Neuronal stem cell (in vitro differentiated cells): ENCODE results near the gene ADPRHL1.

Experiments
- DNase-seq: peaks from one replicate; pipeline ENCODE4 v3.0.0-alpha.2; 2013; ENCODE audit warnings: low spot score
- H2AFZ ChIP-seq: one replicate; pipeline ENCODE4 v1.6.1; 2013; ENCODE audit warnings: mild to moderate bottlenecking, low read length, inconsistent platforms
- H2AK5ac ChIP-seq: 2 replicates; pipeline ENCODE4 v1.6.1; 2013; ENCODE audit warnings: low read depth, mild to moderate bottlenecking, inconsistent platforms, low read length, moderate library complexity, mixed read lengths
- H2BK120ac ChIP-seq: 2 replicates; pipeline ENCODE4 v1.6.1; 2013; ENCODE audit warnings: low read depth, mild to moderate bottlenecking, inconsistent platforms, low read length, moderate library complexity, mixed read lengths
- H2BK12ac ChIP-seq: one replicate; pipeline ENCODE4 v1.6.1; 2013; ENCODE audit warnings: low read length, inconsistent platforms
- H2BK15ac ChIP-seq: 2 replicates; pipeline ENCODE4 v1.6.1; 2013; ENCODE audit warnings: mild to moderate bottlenecking, low read length, inconsistent platforms, mixed read lengths
- H2BK5ac ChIP-seq: one replicate; pipeline ENCODE4 v1.6.1; 2013; ENCODE audit warnings: inconsistent platforms, mild to moderate bottlenecking, low read length, moderate library complexity
- H3K14ac ChIP-seq: one replicate; pipeline ENCODE4 v1.6.1; 2013; ENCODE audit warnings: low read length, inconsistent platforms
- H3K18ac ChIP-seq: 2 replicates; pipeline ENCODE4 v1.6.1; 2013; ENCODE audit warnings: low read length, inconsistent platforms
- H3K23ac ChIP-seq: 2 replicates; pipeline ENCODE4 v1.6.1; 2013; ENCODE audit warnings: low read depth, mild to moderate bottlenecking, mixed read lengths, low read length, inconsistent platforms; ENCODE audit not compliant: poor library complexity
- H3K27ac ChIP-seq: replicated peaks from 3 replicates; pipeline ENCODE4 v1.5.1; 2013; ENCODE audit warnings: low read length, inconsistent platforms
- H3K27me3 ChIP-seq, 3 experiments: 2 replicates each; pipeline ENCODE4 v1.6.1; 2013; ENCODE audit warnings: low read length in 3 of 3, mild to moderate bottlenecking in 2 of 3, inconsistent platforms in 1 of 3, low read depth in 1 of 3, mixed read lengths in 1 of 3, moderate library complexity in 1 of 3; ENCODE audit not compliant: control insufficient read depth in 3 of 3, insufficient read depth in 3 of 3
- H3K36me3 ChIP-seq, 2 donors: replicated peaks in 1 of 2; 2 replicates each; pipeline ENCODE4 v1.6.1; 2013; ENCODE audit warnings: low read length in 2 of 2; ENCODE audit not compliant: control insufficient read depth in 2 of 2, insufficient read depth in 2 of 2
- H3K4ac ChIP-seq: 2 replicates; pipeline ENCODE4 v1.6.1; 2013; ENCODE audit warnings: inconsistent platforms, mild to moderate bottlenecking, low read length, moderate library complexity
- H3K4me1 ChIP-seq, 2 donors: 1 replicate in 1 of 2; 2 replicates in 1 of 2; pipeline ENCODE4 v1.6.1; 2013; ENCODE audit warnings: low read length in 2 of 2, low read depth in 1 of 2; ENCODE audit not compliant: control insufficient read depth in 2 of 2, insufficient read depth in 1 of 2
- H3K4me2 ChIP-seq: one replicate; pipeline ENCODE4 v1.6.1; 2013; ENCODE audit warnings: mild to moderate bottlenecking, low read length, inconsistent platforms; ENCODE audit not compliant: insufficient read depth, poor library complexity, severe bottlenecking
- H3K4me3 ChIP-seq, 2 donors: 2 replicates each; pipeline ENCODE4 v1.5.1; 2013; ENCODE audit warnings: low read length in 2 of 2, mild to moderate bottlenecking in 2 of 2, inconsistent platforms in 1 of 2, moderate library complexity in 1 of 2
- H3K79me1 ChIP-seq: one replicate; pipeline ENCODE4 v1.6.1; 2013; ENCODE audit warnings: low read depth, mild to moderate bottlenecking, inconsistent platforms, low read length, moderate library complexity
- H3K9ac ChIP-seq: one replicate; pipeline ENCODE4 v1.6.1; 2013; ENCODE audit warnings: mild to moderate bottlenecking, low read depth, low read length, inconsistent platforms; ENCODE audit not compliant: poor library complexity
- H3K9me3 ChIP-seq, 2 donors: replicated peaks in 1 of 2; 2 replicates each; pipeline versions ENCODE3 to v1.6.1; 2013; ENCODE audit warnings: low read length in 2 of 2, mild to moderate bottlenecking in 2 of 2, inconsistent platforms in 1 of 2, low read depth in 1 of 2, mixed read lengths in 1 of 2, moderate library complexity in 1 of 2; ENCODE audit not compliant: control insufficient read depth in 2 of 2, insufficient read depth in 1 of 2
- H4K8ac ChIP-seq: one replicate; pipeline ENCODE4 v1.6.1; 2013; ENCODE audit warnings: low read depth, mild to moderate bottlenecking, inconsistent platforms, low read length, moderate library complexity
- H4K91ac ChIP-seq: one replicate; pipeline ENCODE4 v1.6.1; 2013; ENCODE audit warnings: low read length, low read depth, mild to moderate bottlenecking, inconsistent platforms; ENCODE audit not compliant: poor library complexity
- WGBS, 2 donors: extraction: QIAGEN DNeasy Blood & Tissue Kit; methylation state at CpG; one replicate each; pipeline ENCODE4 v1.1.7; 2013; ENCODE audit warnings: missing lambda C conversion rate in 2 of 2, mixed read lengths in 1 of 2; ENCODE audit not compliant: insufficient read length in 2 of 2, insufficient replicate concordance in 1 of 2; ENCODE audit errors: extremely low coverage in 2 of 2; 5-methylcytosine and 5-hydroxymethylcytosine counted together

ADPRHL1 gene

GRCh38 chr13:113456116-113456702 is 2.9 kb upstream of the ADPRHL1 start:
- Histone ChIP-seq H3K4me1 (peaks cover 6 to 7% of the 10 kb centered on the region in 2 donors), H3K79me1 (no peaks in the 10 kb centered on the region), H4K91ac (no peak overlapping the region), H3K36me3 (peaks cover 42 to 90% of the 10 kb centered on the region in 2 donors), H2AFZ (no peak overlapping the region), H3K4me2 (no peak overlapping the region), H3K18ac (no peak overlapping the region), H2BK120ac (no peak overlapping the region), H3K9me3 (peaks cover 0 to 2% of the 10 kb centered on the region in 2 donors), H3K23ac (no peak overlapping the region), H3K27ac (no peak overlapping the region), H3K4me3 (peak overlapping the region in 1 of 2 donors; percentile 4), H2BK5ac (no peak overlapping the region), H2BK12ac (no peak overlapping the region), H3K27me3 (no peaks in the 10 kb centered on the region), H2AK5ac (no peak overlapping the region), H3K14ac (no peak overlapping the region), H3K9ac (peak overlapping the region; percentile 53), H2BK15ac (no peak overlapping the region), H4K8ac (no peak overlapping the region), H3K4ac (no peak overlapping the region)
- WGBS, 2 donors: no CpG with 5 or more reads among the region's 16 CpGs
- no peak for DNase-seq

DNA sequence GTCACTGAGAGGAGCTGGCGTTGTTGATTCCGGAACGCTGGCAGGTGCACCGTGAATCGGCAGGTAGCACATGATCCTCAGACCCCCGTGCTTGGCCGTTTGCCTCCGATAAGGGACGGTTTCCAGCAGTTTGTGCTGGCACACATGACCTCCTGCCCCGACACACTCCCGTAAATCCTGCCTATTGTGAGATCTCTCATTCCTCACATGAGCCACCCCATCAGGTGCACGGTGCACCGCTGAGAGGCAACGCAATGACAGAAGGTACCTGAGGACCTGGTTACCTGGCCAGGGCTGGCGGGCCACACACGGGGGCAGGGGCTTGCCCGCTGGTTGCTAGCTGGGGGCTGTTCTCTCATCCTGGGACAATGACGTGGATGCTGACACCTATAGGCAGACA is 2.1 kb upstream of the ADPRHL1 start:
- Histone ChIP-seq H4K91ac (no peak overlapping the region), H3K9me3 (peaks cover 0 to 2% of the 10 kb centered on the region in 2 donors), H2BK12ac (no peak overlapping the region), H3K18ac (no peak overlapping the region), H3K4me2 (no peak overlapping the region), H2AFZ (no peak overlapping the region), H3K27me3 (no peaks in the 10 kb centered on the region), H3K36me3 (peaks cover 38 to 82% of the 10 kb centered on the region in 2 donors), H3K79me1 (no peaks in the 10 kb centered on the region), H3K23ac (no peak overlapping the region), H3K4me3 (no peak overlapping the region), H3K4me1 (peaks cover 6 to 7% of the 10 kb centered on the region in 2 donors), H3K27ac (no peak overlapping the region), H2BK120ac (no peak overlapping the region), H3K9ac (no peak overlapping the region), H3K14ac (no peak overlapping the region), H2BK15ac (no peak overlapping the region), H2BK5ac (no peak overlapping the region), H4K8ac (no peak overlapping the region), H3K4ac (no peak overlapping the region), H2AK5ac (no peak overlapping the region)
- DNase-seq: no peak
- no CpG with 5 or more reads among the region's 18 CpGs for WGBS, 2 donors

DNA sequence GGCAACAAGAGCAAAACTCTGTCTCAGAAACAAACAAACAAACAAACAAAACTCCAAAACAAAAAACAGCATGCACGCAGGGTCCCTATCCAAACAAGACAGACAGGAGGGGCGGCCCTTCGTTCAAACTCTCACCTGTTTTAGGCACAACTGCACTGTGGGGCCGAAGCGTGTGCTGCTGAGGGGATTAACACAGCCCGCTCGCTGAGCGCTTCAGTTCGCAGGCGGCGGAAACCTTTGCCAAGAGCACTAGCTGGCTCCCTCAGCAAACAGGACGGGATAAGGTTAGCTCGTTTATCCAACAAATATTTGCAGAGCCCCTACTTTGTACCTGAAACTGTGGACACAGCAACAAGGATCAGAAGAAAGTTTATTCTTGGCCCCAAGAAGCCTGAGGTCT is 1.6 kb upstream of the ADPRHL1 start:
- Histone ChIP-seq H3K4ac (no peak overlapping the region), H3K14ac (no peak overlapping the region), H3K9ac (no peak overlapping the region), H3K79me1 (no peaks in the 10 kb centered on the region), H3K9me3 (peaks cover 0 to 2% of the 10 kb centered on the region in 2 donors), H3K23ac (no peak overlapping the region), H3K27ac (no peak overlapping the region), H2BK15ac (no peak overlapping the region), H3K36me3 (peaks cover 34 to 77% of the 10 kb centered on the region in 2 donors), H4K91ac (no peak overlapping the region), H2BK5ac (no peak overlapping the region), H3K4me2 (no peak overlapping the region), H4K8ac (no peak overlapping the region), H3K27me3 (no peaks in the 10 kb centered on the region), H2BK12ac (no peak overlapping the region), H2BK120ac (no peak overlapping the region), H2AK5ac (no peak overlapping the region), H3K4me3 (no peak overlapping the region), H2AFZ (no peak overlapping the region), H3K18ac (no peak overlapping the region), H3K4me1 (peaks cover 6 to 7% of the 10 kb centered on the region in 2 donors)
- no CpG with 5 or more reads among the region's 13 CpGs for WGBS, 2 donors
- no peak for DNase-seq

DNA sequence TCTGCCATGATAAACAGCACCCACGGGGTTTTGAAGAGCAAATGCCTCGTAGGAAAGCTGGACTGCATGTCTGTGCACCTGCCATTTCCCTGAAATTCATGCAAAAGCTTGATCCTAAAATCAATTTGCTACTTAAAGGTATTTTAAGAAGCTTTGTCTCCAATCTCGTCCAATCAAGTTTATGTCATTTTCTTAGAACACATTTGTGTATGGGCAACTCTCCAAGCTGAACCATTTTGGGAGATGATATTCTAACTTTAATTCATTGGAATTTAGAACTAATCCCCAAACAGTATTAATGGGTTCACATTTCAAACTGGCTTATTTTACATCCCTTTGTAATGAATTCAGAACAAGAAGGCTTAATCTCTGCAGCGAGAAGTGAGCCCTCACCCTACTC is 822 bp downstream of the ADPRHL1 start:
- Histone ChIP-seq H3K23ac (no peak overlapping the region), H3K4me1 (peaks cover 6 to 7% of the 10 kb centered on the region in 2 donors), H3K27me3 (no peaks in the 10 kb centered on the region), H3K14ac (no peak overlapping the region), H3K79me1 (no peaks in the 10 kb centered on the region), H3K27ac (no peak overlapping the region), H3K9ac (no peak overlapping the region), H3K9me3 (peaks cover under 1 to 2% of the 10 kb centered on the region in 2 donors), H4K8ac (no peak overlapping the region), H2AK5ac (no peak overlapping the region), H3K4ac (no peak overlapping the region), H4K91ac (no peak overlapping the region), H3K18ac (no peak overlapping the region), H3K36me3 (peaks cover 19 to 55% of the 10 kb centered on the region in 2 donors), H2BK120ac (no peak overlapping the region), H2BK5ac (no peak overlapping the region), H2AFZ (no peak overlapping the region), H2BK12ac (no peak overlapping the region), H2BK15ac (no peak overlapping the region), H3K4me3 (no peak overlapping the region), H3K4me2 (no peak overlapping the region)
- DNase-seq: no peak
- WGBS, 2 donors: no CpG with 5 or more reads among the region's 4 CpGs
